ENCODE data around the gene IFT27.
"Not testable (repeated sequence)": the region's sequence is repeated elsewhere in the genome, so short reads cannot be mapped to it uniquely, and the experiment has no call there.

IFT27 gene

GRCh38 chr22:36764641-36765040 is 11.3 kb downstream of the IFT27 start:
- no peak for DNase-seq

GRCh38 chr22:36764060-36764459 is 11.9 kb downstream of the IFT27 start:
- no peak for DNase-seq

GRCh38 chr22:36763576-36763975 is 12.3 kb downstream of the IFT27 start:
- no peak for DNase-seq

- no peak for DNase-seq
Measured at GRCh38 chr22:36762687-36763260, 13.1 kb downstream of the IFT27 start.

- no peak for DNase-seq
Measured at GRCh38 chr22:36761553-36762240, 14.2 kb downstream of the IFT27 start.

GRCh38 chr22:36760786-36761185 is 15.1 kb downstream of the IFT27 start:
- no peak for DNase-seq

GRCh38 chr22:36759481-36760159 is 16.3 kb downstream of the IFT27 start:
- no peak for DNase-seq

GRCh38 chr22:36758792-36759271 is 17.1 kb downstream of the IFT27 start:
- no peak for DNase-seq

GRCh38 chr22:36757668-36758211 is 18.2 kb downstream of the IFT27 start:
- DNase-seq: peak; percentile 41

- no peak for DNase-seq
Measured at GRCh38 chr22:36756746-36757655, 18.9 kb downstream of the IFT27 start.

- no peak for DNase-seq
Measured at GRCh38 chr22:36756031-36756430, 19.9 kb downstream of the IFT27 start.

- no peak for DNase-seq
Measured at GRCh38 chr22:36755316-36755715, 20.6 kb downstream of the IFT27 start.

- DNase-seq: not testable (repeated sequence)
Measured at GRCh38 chr22:36754881-36755280, 21.0 kb downstream of the IFT27 start.

GRCh38 chr22:36753916-36754315 is 22.0 kb downstream of the IFT27 start:
- no peak for DNase-seq

- DNase-seq: no peak
Measured at GRCh38 chr22:36753120-36753802, 22.7 kb downstream of the IFT27 start.

- DNase-seq: no peak
Measured at GRCh38 chr22:36746375-36746970, 29.4 kb downstream of the IFT27 start.

GRCh38 chr22:36745301-36745995 is 30.5 kb downstream of the IFT27 start:
- no peak for DNase-seq

- DNase-seq: no peak
Measured at GRCh38 chr22:36744791-36745190, 31.1 kb downstream of the IFT27 start.

- no peak for DNase-seq
Measured at GRCh38 chr22:36744413-36744765, 31.5 kb downstream of the IFT27 start.

- DNase-seq: no peak
Measured at GRCh38 chr22:36743591-36744412, 32.1 kb downstream of the IFT27 start.
